Measurements from ENCODE around the gene PDHX.

DNA sequence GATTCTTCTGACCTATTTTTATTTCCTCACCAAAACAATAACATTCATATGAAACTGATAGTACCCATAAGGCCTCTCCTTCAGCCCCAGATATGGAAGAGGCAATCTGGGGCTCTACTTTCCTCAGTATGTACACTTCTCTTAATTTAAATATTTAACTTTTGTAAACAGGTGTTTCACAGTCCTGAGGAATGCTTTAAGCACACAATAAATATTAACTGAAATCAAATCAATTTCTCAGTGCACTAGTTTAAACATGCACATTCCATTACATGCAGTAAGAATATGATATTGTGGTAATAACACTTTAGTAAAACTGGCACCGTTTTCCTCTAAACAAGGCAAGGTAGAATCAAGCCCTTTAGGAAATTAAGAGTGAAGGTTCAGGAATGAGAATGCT is 29.2 kb upstream of the PDHX start:
- TF ChIP-seq CTCF (IDR thresholded peaks at IDR 0.05 in 8 of 11, conservative IDR thresholded peaks at IDR 0.05 in 3 of 11) = no peak
- TF ChIP-seq POLR2A (IDR thresholded peaks at IDR 0.05) = no peak
- no peak for TF ChIP-seq POLR2AphosphoS5 (IDR thresholded peaks at IDR 0.05)
